GM23248 (cell line): ENCODE results near the gene EDN3. TPM values are rescaled to one million over a fixed set of nuclear protein-coding genes. Genes with fewer than 3 reads are reported as not detected.

Experiments used
- DNase-seq: peaks from one replicate; pipeline ENCODE4 v3.0.0-alpha.2; 2015
- H2AFZ ChIP-seq: fragments of 200-600 bp; sonication (generic); 2 replicates; pipeline ENCODE4 v1.6.1; 2016; ENCODE audit warnings: antibody characterized with exemption
- H3F3A ChIP-seq: fragments of 200-600 bp; sonication (generic); 2 replicates; pipeline ENCODE4 v1.6.1; 2016; ENCODE audit warnings: mild to moderate bottlenecking, antibody characterized with exemption, mixed run types; ENCODE audit not compliant: insufficient read depth
- H3K27ac ChIP-seq: fragments of 200-600 bp; sonication (generic); 2 replicates; pipeline ENCODE4 v1.5.1; 2016; ENCODE audit warnings: mild to moderate bottlenecking
- H3K27me3 ChIP-seq: fragments of 200-600 bp; sonication (generic); replicated peaks from 2 replicates; pipeline ENCODE4 v1.6.1; 2016; ENCODE audit warnings: mild to moderate bottlenecking; ENCODE audit not compliant: insufficient read depth
- H3K36me3 ChIP-seq: fragments of 200-600 bp; sonication (generic); 2 replicates; pipeline ENCODE4 v1.6.1; 2016; ENCODE audit warnings: low read depth, mild to moderate bottlenecking
- H3K4me1 ChIP-seq: fragments of 200-600 bp; sonication (generic); 2 replicates; pipeline ENCODE4 v1.6.1; 2016; ENCODE audit warnings: mild to moderate bottlenecking; ENCODE audit not compliant: insufficient read depth
- H3K4me2 ChIP-seq: fragments of 200-600 bp; sonication (generic); one replicate; pipeline ENCODE4 v1.6.1; 2016; ENCODE audit warnings: mild to moderate bottlenecking; ENCODE audit not compliant: unreplicated experiment
- H3K4me3 ChIP-seq: fragments of 200-600 bp; sonication (generic); 2 replicates; pipeline ENCODE4 v1.5.1; 2016; ENCODE audit warnings: mild to moderate bottlenecking
- H3K79me2 ChIP-seq: fragments of 200-600 bp; sonication (generic); 2 replicates; pipeline ENCODE4 v1.6.1; 2016; ENCODE audit warnings: mild to moderate bottlenecking; ENCODE audit not compliant: insufficient read depth
- H3K9ac ChIP-seq: fragments of 200-600 bp; sonication (generic); 2 replicates; pipeline ENCODE4 v1.6.1; 2016; ENCODE audit warnings: mild to moderate bottlenecking
- H3K9me2 ChIP-seq: fragments of 200-600 bp; sonication (generic); 2 replicates; pipeline ENCODE4 v1.6.1; 2016; ENCODE audit warnings: mixed run types, mild to moderate bottlenecking, moderate library complexity; ENCODE audit not compliant: insufficient read depth
- H3K9me3 ChIP-seq: fragments of 200-600 bp; sonication (generic); one replicate; pipeline ENCODE4 v1.6.1; 2017; ENCODE audit warnings: low read depth
- H4K20me1 ChIP-seq: fragments of 200-600 bp; sonication (generic); 2 replicates; pipeline ENCODE4 v1.6.0; 2016; ENCODE audit not compliant: insufficient read depth
- EZH2 ChIP-seq: fragments of 200-600 bp; sonication (generic); IDR thresholded peaks from 2 replicates; pipeline ENCODE4 v1.6.1; 2018; ENCODE audit warnings: antibody characterized with exemption, mild to moderate bottlenecking; ENCODE audit not compliant: insufficient read depth, poor library complexity, severe bottlenecking
- EZH2phosphoT487 ChIP-seq: fragments of 200-600 bp; sonication (generic); IDR thresholded peaks from 2 replicates; pipeline ENCODE4 v1.6.1; 2018; ENCODE audit warnings: antibody characterized with exemption, moderate library complexity, mild to moderate bottlenecking, low read depth; ENCODE audit not compliant: insufficient read depth
- WGBS, 2 experiments: methylation state at CpG; one replicate each; pipeline ENCODE4 v1.1.6; 2015 to 2017; ENCODE audit warnings: low lambda C conversion rate in 2 of 2, low coverage in 1 of 2; ENCODE audit errors: missing lambda C conversion rate in 2 of 2; 5-methylcytosine and 5-hydroxymethylcytosine counted together
- in situ Hi-C: fragments of 300-500 bp; cut with MboI; formaldehyde crosslinking; loops from 2 replicates; pipeline ENCODE4 v1.15.0; 2020
- polyA plus RNA-seq: library from polyadenylated mRNA; unstranded; fragments of >200 nt; fragmentation: Nextera tagmentation; extraction: Ambion mirVana; gene quantifications from 2 replicates; pipeline ENCODE4 v1.2.1, GENCODE V29; 2016
- total RNA-seq: library from RNA; depleted of rRNA; stranded (reverse); fragments of >200 nt; shearing (Covaris generic); gene quantifications from 2 replicates; pipeline ENCODE4 v1.2.3, GENCODE V29; 2014

EDN3 gene
- total and polyA plus RNA-seq, 2 experiments from 2014 or later: not detected

DNA sequence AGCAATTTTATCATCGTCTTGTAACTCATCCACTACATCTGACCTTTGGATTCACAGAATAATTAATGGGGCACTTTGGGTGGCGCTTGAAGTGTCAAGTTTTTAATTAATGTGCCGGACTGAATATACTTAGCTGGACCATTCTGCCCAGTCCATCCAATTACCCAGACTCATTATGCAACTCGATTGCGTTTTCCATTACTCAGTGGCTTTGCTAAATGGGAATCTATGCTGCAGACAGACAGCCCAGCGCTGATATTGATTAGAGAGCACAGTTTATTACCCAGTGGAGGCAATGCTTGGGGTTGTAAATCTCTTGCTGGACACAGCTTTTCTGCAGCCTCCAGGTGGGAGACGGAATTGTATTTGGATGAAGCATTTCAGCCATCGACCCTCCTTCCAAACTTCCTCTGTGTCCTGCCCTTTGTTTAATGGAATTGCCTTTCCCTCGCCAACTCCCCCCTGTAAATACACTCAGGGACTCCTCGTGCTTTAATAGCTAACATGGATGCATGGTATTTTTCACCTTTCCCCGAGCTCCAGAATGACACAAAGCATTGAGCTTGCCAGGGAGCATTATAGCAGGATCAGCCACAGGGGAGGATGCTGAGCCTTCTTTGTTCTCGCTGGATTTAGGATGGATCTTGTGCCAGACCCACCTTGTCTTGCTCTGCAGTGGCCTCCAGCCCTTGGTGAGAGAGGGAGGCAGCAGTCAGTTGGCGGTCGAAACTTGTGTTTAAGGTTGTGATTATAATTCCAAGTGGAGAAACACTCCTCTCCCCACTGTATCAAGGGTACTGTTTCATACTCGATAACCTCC, 59.7 kb downstream of the EDN3 start:
- no peaks in the 10 kb centered on the region for H3K79me2 ChIP-seq
- no peaks in the 10 kb centered on the region for H3K27me3 ChIP-seq
- H3K9ac ChIP-seq: no peak overlapping the region
- no peak overlapping the region for H2AFZ ChIP-seq
- no peaks in the 10 kb centered on the region for H4K20me1 ChIP-seq
- H3K9me2 ChIP-seq: no peaks in the 10 kb centered on the region
- H3F3A ChIP-seq: no peaks in the 10 kb centered on the region
- DNase-seq: no peak
- no peak overlapping the region for H3K4me3 ChIP-seq
- in situ Hi-C loops: no loop called here
- no peak overlapping the region for H3K4me2 ChIP-seq
- 42 to 43% methylated on average over 15 of the region's 15 CpGs for WGBS, 2 experiments
- H3K4me1 ChIP-seq: no peaks in the 10 kb centered on the region
- H3K36me3 ChIP-seq: no peaks in the 10 kb centered on the region
- H3K9me3 ChIP-seq: no peaks in the 10 kb centered on the region
- no peak overlapping the region for H3K27ac ChIP-seq
- no peak for TF ChIP-seq EZH2
- TF ChIP-seq EZH2phosphoT487: no peak

DNA sequence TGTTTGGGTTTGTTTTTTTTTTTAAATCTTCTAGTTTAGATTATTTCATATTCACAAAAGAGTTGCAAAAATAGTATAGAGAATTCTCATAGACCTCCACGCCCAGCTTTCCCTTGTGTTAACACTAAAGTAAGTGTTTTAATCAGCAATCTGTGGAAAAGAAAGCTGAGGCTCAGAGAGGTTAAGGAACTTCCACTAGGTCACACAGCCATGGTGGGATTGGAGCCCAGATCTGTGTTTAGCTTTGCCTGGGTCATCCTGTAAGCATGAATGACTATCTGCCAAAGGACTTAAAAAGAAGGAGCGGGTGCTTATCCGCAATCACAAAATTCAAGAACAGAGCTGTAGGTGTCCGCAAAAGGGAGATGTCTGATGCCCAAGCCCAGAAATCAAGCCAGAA, 60.5 kb downstream of the EDN3 start:
- DNase-seq: no peak
- no peak overlapping the region for H3K27ac ChIP-seq
- no peaks in the 10 kb centered on the region for H3K9me2 ChIP-seq
- H2AFZ ChIP-seq: no peak overlapping the region
- in situ Hi-C loops: no loop called here
- no peak overlapping the region for H3K4me3 ChIP-seq
- no peaks in the 10 kb centered on the region for H3K9me3 ChIP-seq
- H3K4me1 ChIP-seq: no peaks in the 10 kb centered on the region
- H3K27me3 ChIP-seq: no peaks in the 10 kb centered on the region
- no peaks in the 10 kb centered on the region for H4K20me1 ChIP-seq
- no peak overlapping the region for H3K9ac ChIP-seq
- no peaks in the 10 kb centered on the region for H3F3A ChIP-seq
- TF ChIP-seq EZH2 (no peak), EZH2phosphoT487 (no peak)
- no peaks in the 10 kb centered on the region for H3K36me3 ChIP-seq
- 50 to 54% methylated on average over 4 of the region's 4 CpGs for WGBS, 2 experiments
- no peak overlapping the region for H3K4me2 ChIP-seq
- no peaks in the 10 kb centered on the region for H3K79me2 ChIP-seq

DNA sequence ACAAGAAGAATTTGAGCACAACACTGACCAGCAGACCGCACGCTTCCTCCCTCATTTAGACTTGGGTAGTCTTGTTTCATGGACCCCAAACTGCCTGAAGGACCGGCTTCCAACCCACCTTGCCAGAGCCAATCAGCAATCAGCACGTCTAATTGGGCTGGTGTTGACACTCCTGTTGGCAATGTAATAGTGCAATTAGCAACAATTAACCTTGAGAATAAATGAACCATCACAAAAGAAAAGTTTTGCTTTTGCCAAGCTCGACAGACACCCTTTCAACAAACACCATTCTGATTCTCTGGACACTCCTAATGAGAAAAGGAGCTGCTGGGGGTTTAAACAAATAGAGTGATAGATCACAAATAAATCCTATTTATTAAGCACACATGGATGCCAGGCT, 61.0 kb downstream of the EDN3 start:
- no peaks in the 10 kb centered on the region for H3K36me3 ChIP-seq
- H3K9ac ChIP-seq: no peak overlapping the region
- H3K4me1 ChIP-seq: no peaks in the 10 kb centered on the region
- in situ Hi-C loops: no loop called here
- H3K4me3 ChIP-seq: no peak overlapping the region
- no peaks in the 10 kb centered on the region for H3K9me2 ChIP-seq
- no peak for TF ChIP-seq EZH2phosphoT487
- no peak overlapping the region for H3K27ac ChIP-seq
- no peak for DNase-seq
- WGBS, 2 experiments: 38 to 39% methylated on average over 5 of the region's 5 CpGs
- no peaks in the 10 kb centered on the region for H3K27me3 ChIP-seq
- H3K79me2 ChIP-seq: no peaks in the 10 kb centered on the region
- H3F3A ChIP-seq: no peaks in the 10 kb centered on the region
- no peak overlapping the region for H2AFZ ChIP-seq
- H3K9me3 ChIP-seq: no peaks in the 10 kb centered on the region
- H3K4me2 ChIP-seq: no peak overlapping the region
- H4K20me1 ChIP-seq: no peaks in the 10 kb centered on the region

DNA sequence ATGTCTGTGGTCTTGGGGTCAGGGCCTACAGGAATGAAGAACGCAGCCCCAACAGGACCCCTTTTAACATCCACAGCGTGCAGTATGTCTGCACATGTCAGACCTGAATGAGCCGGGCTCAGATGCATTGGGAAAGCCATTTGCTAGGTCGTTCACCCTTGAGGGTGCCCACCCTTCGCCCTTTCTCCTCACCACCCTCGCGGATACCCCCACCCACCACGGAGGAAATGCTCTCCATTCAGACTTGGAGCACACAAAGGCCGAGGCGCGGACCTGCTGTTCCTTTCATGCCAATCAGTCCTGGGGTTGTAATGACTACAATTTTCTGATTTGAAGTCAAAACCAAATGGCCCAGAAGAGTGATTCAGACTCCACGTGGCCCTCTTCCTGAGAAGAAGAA, 62.7 kb downstream of the EDN3 start:
- no peaks in the 10 kb centered on the region for H3K9me2 ChIP-seq
- no peak overlapping the region for H2AFZ ChIP-seq
- WGBS, 2 experiments: 41 to 47% methylated on average over 12 of the region's 12 CpGs
- no peaks in the 10 kb centered on the region for H3F3A ChIP-seq
- H3K27ac ChIP-seq: no peak overlapping the region
- TF ChIP-seq EZH2phosphoT487: no peak
- no peak for TF ChIP-seq EZH2
- no peak overlapping the region for H3K4me2 ChIP-seq
- H4K20me1 ChIP-seq: no peaks in the 10 kb centered on the region
- H3K4me3 ChIP-seq: no peak overlapping the region
- H3K9me3 ChIP-seq: no peaks in the 10 kb centered on the region
- in situ Hi-C loops: no loop called here
- H3K27me3 ChIP-seq: no peaks in the 10 kb centered on the region
- H3K79me2 ChIP-seq: no peaks in the 10 kb centered on the region
- no peak overlapping the region for H3K9ac ChIP-seq
- no peak for DNase-seq
- no peaks in the 10 kb centered on the region for H3K4me1 ChIP-seq
- H3K36me3 ChIP-seq: no peaks in the 10 kb centered on the region
